Transverse colon (tissue), 3 donors: ENCODE results near the gene ARHGAP24.

ENCODE experiments used
- CTCF ChIP-seq, 5 experiments: fragments of 200-600 bp in 3 of 5; fragments of 450-650 bp in 2 of 5; sonication (generic) in 3 of 5; IDR thresholded peaks; 1 replicate in 2 of 5; 2 replicates in 3 of 5; pipeline ENCODE4 v1.5.1; 2016 to 2017; ENCODE audit warnings: antibody characterized with exemption in 5 of 5, inconsistent platforms in 3 of 5, mild to moderate bottlenecking in 2 of 5, moderate library complexity in 1 of 5
- POLR2A ChIP-seq: fragments of 450-650 bp; IDR thresholded peaks from one replicate; pipeline ENCODE4 v1.6.1; 2016; ENCODE audit warnings: antibody characterized with exemption, mild to moderate bottlenecking, moderate library complexity

- TF ChIP-seq POLR2A (no peak), CTCF (IDR thresholded peaks at IDR 0.05) (no peak)
Observed at GRCh38 chr4:85669992-85670548, 195.1 kb downstream of the ARHGAP24 start.
